RWPE2 (cell line): Measurements from ENCODE around the gene PMPCA.
A peak's percentile ranks its signal among the peaks of the same experiment; 100 is the strongest.

Experiments used
- ATAC-seq: fragments of 200-7000 bp; cut with Tn5 transposase; 3 replicates; pipeline ENCODE4 v1.9.1; 2021; ENCODE audit warnings: low read depth
- DNase-seq: peaks from one replicate; pipeline ENCODE4 v3.0.0-alpha.2; 2020; ENCODE audit warnings: low spot score
- H3K27ac ChIP-seq: fragments of 450-650 bp; 2 replicates; pipeline ENCODE4 v1.5.1; 2017; ENCODE audit warnings: mild to moderate bottlenecking; ENCODE audit not compliant: poor library complexity, severe bottlenecking
- H3K27me3 ChIP-seq: fragments of 250-450 bp; sonication (Bioruptor Pico); 2 replicates; pipeline ENCODE4 v1.5.1; 2021; ENCODE audit warnings: mild to moderate bottlenecking, moderate library complexity; ENCODE audit not compliant: insufficient read depth, poor library complexity, severe bottlenecking
- H3K36me3 ChIP-seq: fragments of 250-450 bp; sonication (Bioruptor Pico); 2 replicates; pipeline ENCODE4 v1.5.1; 2020; ENCODE audit warnings: low read depth, mild to moderate bottlenecking, moderate library complexity
- H3K4me1 ChIP-seq: fragments of 250-450 bp; sonication (Bioruptor Pico); 2 replicates; pipeline ENCODE4 v1.5.1; 2021; ENCODE audit warnings: mild to moderate bottlenecking, moderate library complexity; ENCODE audit not compliant: insufficient read depth, poor library complexity, severe bottlenecking
- H3K4me3 ChIP-seq: fragments of 250-450 bp; sonication (Bioruptor Pico); 2 replicates; pipeline ENCODE4 v1.5.1; 2021; ENCODE audit warnings: mild to moderate bottlenecking, moderate library complexity; ENCODE audit not compliant: severe bottlenecking
- H3K9me3 ChIP-seq: fragments of 250-450 bp; sonication (Bioruptor Pico); 2 replicates; pipeline ENCODE4 v1.5.1; 2021; ENCODE audit warnings: mild to moderate bottlenecking, moderate library complexity; ENCODE audit not compliant: severe bottlenecking
- TF ChIP-seq, protein P1 (sequence below): fragments of 450-650 bp; IDR thresholded peaks from one replicate; pipeline ENCODE4 v1.5.1; 2017; ENCODE audit warnings: mild to moderate bottlenecking, moderate library complexity; ENCODE audit not compliant: poor library complexity, severe bottlenecking

The PMPCA gene

GRCh38 chr9:136399176-136400037 lies 11.1 kb upstream of the PMPCA start:
- Histone ChIP-seq H3K27ac (peak overlapping the region; percentile 28), H3K4me3 (peak overlapping the region; percentile 93), H3K27me3 (no peaks in the 10 kb centered on the region), H3K9me3 (no peaks in the 10 kb centered on the region), H3K36me3 (peaks cover 51% of the 10 kb centered on the region), H3K4me1 (no peaks in the 10 kb centered on the region)
- no peak for DNase-seq
- TF ChIP-seq, protein P1, sequence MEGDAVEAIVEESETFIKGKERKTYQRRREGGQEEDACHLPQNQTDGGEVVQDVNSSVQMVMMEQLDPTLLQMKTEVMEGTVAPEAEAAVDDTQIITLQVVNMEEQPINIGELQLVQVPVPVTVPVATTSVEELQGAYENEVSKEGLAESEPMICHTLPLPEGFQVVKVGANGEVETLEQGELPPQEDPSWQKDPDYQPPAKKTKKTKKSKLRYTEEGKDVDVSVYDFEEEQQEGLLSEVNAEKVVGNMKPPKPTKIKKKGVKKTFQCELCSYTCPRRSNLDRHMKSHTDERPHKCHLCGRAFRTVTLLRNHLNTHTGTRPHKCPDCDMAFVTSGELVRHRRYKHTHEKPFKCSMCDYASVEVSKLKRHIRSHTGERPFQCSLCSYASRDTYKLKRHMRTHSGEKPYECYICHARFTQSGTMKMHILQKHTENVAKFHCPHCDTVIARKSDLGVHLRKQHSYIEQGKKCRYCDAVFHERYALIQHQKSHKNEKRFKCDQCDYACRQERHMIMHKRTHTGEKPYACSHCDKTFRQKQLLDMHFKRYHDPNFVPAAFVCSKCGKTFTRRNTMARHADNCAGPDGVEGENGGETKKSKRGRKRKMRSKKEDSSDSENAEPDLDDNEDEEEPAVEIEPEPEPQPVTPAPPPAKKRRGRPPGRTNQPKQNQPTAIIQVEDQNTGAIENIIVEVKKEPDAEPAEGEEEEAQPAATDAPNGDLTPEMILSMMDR, result no peak
- ATAC-seq, result peak; percentile 16

DNA sequence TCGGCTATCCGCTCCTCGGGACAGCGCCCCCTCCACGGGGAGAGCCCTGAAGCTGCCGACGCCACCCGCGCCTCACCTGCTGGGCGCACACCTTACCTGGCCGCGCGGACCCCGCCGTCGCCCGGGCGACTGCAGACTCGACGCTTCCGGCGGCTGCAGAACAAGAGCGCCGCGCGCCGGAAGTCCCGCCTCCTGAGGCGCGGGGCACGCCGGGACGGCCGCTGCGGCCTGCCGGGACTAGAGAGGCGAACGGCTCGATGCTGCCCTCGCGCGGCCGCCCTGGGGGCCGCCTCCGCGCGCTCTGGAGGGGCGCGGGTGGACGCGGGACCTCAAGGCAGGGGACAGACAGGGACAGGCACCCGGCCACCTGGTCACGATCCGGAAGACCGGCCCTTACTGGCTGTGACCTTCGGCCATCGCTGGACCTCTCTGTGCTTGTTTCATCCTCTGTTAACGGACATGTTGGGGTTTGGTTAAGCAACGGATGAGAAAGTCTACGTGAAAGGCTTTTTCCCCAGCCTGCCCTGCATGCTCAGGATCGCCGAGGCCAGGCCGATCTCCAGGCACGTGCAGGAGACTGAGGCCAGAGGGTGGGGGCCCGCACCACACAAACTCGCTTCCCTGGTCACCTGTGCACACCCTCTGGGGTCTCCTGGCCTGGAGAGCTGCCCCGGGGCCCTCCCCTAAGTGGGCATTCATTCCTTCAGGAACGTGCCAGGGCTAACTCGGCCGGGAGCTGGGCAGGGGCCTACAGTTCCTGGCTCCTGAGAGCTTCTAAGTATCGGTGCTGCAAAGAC lies 10.2 kb upstream of the PMPCA start, which contains the start of gene SNAPC4:
TSS of gene SNAPC4 (minus strand) at position 133 of the 797 bp plus-strand sequence. CDS start 1,742 bp downstream, outside the sequence.
- ATAC-seq, result peak; percentile 84
- Histone ChIP-seq H3K27me3 (no peaks in the 10 kb centered on the region), H3K36me3 (peaks cover 51% of the 10 kb centered on the region)

GRCh38 chr9:136401173-136401922 lies 9.1 kb upstream of the PMPCA start:
- Histone ChIP-seq H3K4me3 (no peak overlapping the region), H3K27me3 (no peaks in the 10 kb centered on the region), H3K27ac (no peak overlapping the region), H3K9me3 (no peaks in the 10 kb centered on the region), H3K36me3 (peaks cover 52% of the 10 kb centered on the region), H3K4me1 (no peaks in the 10 kb centered on the region)
- TF ChIP-seq, protein P1, result no peak
- no peak for ATAC-seq
- DNase-seq, result no peak

More for the DNA sequence above, 10.2 kb upstream of the PMPCA start, which contains the start of gene SNAPC4:
- DNase-seq, result no peak
- no peaks in the 10 kb centered on the region for H3K9me3 ChIP-seq
- TF ChIP-seq, protein P1, result peak; percentile 98
- H3K4me1 ChIP-seq, result no peaks in the 10 kb centered on the region
- peak within 1 kb of the TSS; percentile 28 for H3K27ac ChIP-seq
- H3K4me3 ChIP-seq, result peak within 1 kb of the TSS; percentile 93

DNA sequence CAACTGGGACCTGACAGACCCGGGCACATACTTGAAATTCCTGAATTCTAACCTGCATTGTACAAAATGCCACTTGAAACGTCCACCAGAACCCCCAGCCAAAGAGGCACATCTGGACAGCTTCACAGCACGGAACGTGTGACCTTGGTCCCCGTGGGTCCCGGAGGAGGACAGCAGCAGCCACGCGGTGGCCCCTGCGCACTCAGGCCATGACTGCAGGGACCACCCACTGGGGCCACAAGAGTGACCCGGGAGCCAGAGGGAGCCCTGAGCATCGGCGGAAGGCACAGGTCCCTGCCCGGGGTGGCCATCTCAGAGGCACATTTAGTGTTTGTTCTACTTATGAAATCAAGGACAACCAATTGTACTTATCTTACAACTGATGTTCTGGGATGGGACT lies 8.4 kb upstream of the PMPCA start:
- Histone ChIP-seq H3K4me1 (no peaks in the 10 kb centered on the region), H3K27me3 (no peaks in the 10 kb centered on the region), H3K9me3 (no peaks in the 10 kb centered on the region), H3K36me3 (peaks cover 52% of the 10 kb centered on the region), H3K4me3 (no peak overlapping the region), H3K27ac (no peak overlapping the region)
- DNase-seq, result no peak
- no peak for ATAC-seq
- TF ChIP-seq, protein P1, result no peak
